ENCODE measurements around the gene CELA2B.
A peak's percentile ranks its signal among the peaks of the same experiment; 100 is the strongest.
"Not testable (repeated sequence)": the region's sequence is repeated elsewhere in the genome, so short reads cannot be mapped to it uniquely, and the experiment has no call there.

The CELA2B gene

DNA sequence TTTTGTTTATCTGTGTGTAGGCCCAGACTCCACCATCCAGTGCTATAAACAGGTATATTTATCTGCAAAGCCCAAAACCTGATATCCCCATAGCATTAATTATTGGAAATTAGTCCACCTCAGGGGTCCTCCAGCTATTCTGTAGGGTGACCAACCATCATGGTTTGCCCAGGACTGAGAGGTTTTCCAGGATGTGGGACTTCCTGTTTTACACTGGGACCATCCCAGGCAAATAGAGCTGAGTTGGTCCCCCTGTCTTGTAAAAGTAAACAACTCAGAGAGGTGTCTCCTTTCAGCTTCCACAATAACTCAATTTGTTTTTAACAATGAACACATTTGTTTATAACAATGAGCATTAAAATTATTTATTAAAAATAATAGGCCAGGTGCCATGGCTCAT lies 7.8 kb upstream of the CELA2B start:
- DNase-seq (ENCODE audit: low read depth): no peak

DNA sequence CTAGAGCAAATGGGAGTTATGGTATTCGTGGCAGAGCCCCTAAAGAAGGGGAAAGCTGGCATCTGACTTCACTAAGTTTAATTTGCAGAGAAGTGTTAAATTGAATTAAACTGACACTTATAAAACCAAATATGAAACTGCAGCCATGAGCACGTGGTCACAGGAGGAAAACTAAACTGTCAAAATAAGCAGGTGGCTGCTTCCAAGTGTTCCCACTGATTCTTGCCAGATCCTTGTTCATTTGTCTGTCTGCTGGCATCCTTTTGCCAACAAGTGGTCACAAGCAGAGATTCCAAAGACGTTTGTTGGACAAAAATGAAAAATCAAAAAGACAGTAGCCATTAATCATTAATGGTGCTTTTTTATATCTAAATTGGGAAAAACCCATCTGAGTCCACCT lies 6.5 kb upstream of the CELA2B start:
- no peak for DNase-seq (ENCODE audit: low read depth)

GRCh38 chr1:15469821-15470448 lies 6.0 kb upstream of the CELA2B start:
- DNase-seq (ENCODE audit: low read depth): not testable (repeated sequence)

DNA sequence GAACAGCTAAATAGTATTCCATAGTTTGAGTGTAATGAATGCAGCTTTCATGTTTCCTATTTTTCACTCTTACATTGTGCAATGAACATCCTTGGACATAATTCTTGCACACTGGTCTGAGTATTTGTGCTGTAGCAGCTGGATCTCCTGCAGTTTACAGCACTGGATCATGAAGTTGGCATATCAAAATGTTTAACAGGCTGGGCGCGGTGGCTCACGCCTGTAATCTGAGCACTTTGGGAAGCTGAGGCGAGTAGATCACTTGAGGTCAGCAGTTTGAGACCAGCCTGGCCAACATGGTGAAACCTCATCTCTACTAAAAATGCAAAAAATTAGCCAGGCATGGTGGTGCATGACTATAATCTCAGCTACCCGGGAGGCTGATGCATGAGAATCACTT lies 4.8 kb upstream of the CELA2B start:
- DNase-seq (ENCODE audit: low read depth): not testable (repeated sequence)

DNA sequence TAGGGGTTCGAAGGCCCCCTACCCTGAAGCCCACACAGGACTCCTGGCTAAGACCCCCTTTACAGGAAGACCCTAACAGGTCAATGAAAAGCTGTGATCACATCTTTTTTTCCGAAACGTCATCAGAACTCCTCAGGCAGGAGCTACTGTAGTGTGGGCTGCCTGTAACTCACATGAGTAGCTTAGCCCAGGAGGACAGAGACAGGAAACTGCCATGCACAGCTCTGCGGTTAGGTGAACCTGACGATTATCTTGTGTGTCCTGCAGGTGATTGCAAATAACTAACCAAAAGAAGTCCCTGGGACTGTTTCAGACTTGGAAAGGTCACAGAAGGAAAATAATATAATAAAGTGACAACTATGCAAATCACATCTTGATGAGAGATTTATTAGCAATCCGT lies 4.2 kb upstream of the CELA2B start:
- DNase-seq (ENCODE audit: low read depth): not testable (repeated sequence)

DNA sequence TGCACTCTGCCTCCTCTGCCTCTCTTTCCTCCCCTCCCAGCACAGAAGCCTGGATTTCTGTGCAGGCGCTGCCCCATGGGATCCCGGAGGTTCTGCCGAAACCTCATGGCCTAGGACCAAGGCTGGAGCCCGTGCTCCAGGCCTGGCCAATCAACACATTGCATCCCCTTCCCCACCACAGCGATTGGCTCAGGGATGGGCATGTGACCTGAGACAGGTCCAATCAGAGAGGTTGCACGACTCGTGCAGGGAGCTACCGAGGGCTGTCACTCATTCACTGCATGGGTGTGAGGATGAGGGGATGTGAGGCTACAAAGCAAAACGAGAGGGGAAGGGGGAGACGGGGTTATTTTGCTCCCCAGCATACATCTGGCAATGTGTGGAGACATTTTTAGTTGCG lies 3.3 kb upstream of the CELA2B start:
- no peak for DNase-seq (ENCODE audit: low read depth)

DNA sequence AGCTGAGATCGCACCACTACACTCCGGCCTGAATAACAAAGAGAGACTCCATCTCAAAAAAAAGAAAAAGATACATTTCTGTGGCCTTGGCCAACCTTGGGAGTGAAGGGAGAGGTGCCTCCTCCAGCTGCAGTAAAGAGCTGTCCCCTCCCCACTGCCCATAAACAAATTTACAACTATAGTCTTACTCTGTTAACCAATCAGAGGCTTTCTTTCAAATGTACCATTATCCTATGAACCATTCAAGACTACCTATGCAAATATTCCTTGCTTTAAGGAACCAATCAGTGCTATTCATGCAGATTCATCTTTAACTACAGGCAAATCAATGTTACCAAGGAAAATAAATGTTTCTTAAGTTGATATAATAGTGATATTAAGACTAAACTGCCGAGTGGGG lies 1.0 kb downstream of the CELA2B start:
- DNase-seq (ENCODE audit: low read depth): no peak

- DNase-seq (ENCODE audit: low read depth): peak; percentile 34
Measured at GRCh38 chr1:15477646-15478212, 1.8 kb downstream of the CELA2B start.

GRCh38 chr1:15479654-15480347 lies 3.9 kb downstream of the CELA2B start:
- DNase-seq (ENCODE audit: low read depth): no peak

GRCh38 chr1:15482455-15482854 lies 6.6 kb downstream of the CELA2B start:
- not testable (repeated sequence) for DNase-seq (ENCODE audit: low read depth)

DNA sequence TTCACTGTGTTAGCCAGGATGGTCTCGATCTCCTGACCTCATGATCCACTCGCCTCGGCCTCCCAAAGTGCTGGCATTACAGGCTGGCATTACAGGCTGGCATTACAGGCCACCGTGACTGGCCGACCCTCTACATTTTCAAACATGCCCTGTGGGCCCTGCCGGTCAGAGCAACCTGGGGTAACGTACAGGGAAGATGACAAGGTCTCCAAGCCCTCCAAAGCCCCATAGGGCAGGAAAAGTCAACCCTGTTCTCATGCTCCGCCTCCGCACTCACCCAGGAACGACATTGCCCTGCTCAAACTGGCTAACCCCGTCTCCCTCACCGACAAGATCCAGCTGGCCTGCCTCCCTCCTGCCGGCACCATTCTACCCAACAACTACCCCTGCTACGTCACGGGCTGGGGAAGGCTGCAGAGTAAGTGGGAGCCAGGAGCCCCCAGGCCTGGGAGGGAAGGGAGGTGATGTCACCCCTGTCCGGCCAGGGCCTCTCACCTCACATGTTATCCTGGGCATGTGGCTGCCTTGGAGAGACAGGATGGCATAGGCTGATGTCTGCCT lies 7.2 kb downstream of the CELA2B start:
- not testable (repeated sequence) for DNase-seq (ENCODE audit: low read depth)

DNA sequence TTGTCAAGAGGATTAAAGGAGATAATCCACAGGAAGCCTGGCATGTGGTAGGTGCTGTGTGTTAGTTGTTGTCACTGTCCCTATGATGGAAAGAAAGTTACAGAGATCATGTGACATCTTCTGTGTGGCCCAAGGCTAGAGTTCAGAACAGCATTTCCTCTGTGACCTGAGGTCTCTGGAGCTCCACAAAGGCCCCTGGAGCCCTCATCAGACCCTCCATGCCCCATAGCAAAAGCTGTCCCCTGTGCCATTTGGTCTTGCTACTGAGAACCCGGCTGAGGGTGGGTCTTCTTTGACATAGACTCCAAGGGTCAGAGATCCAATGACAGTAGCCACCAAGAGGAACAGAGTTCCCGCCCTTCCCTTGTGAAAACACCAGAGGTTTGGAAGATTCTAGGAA lies 8.1 kb downstream of the CELA2B start:
- DNase-seq (ENCODE audit: low read depth): no peak

GRCh38 chr1:15484443-15484842 lies 8.5 kb downstream of the CELA2B start:
- not testable (repeated sequence) for DNase-seq (ENCODE audit: low read depth)

DNA sequence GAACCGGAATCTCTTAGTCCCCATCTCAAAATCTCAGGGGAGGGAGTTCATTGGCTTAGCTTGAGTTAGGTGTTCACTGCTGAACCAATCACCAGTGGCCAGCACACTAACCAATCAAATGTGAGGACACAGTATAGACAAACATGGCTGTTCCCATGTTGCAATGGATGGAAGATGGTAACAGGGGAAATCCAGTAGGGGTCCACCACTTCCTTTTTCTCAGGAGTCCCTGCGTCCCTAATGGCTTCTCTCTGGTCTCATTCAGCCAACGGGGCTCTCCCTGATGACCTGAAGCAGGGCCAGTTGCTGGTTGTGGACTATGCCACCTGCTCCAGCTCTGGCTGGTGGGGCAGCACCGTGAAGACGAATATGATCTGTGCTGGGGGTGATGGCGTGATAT lies 9.7 kb downstream of the CELA2B start:
- DNase-seq (ENCODE audit: low read depth): no peak

DNA sequence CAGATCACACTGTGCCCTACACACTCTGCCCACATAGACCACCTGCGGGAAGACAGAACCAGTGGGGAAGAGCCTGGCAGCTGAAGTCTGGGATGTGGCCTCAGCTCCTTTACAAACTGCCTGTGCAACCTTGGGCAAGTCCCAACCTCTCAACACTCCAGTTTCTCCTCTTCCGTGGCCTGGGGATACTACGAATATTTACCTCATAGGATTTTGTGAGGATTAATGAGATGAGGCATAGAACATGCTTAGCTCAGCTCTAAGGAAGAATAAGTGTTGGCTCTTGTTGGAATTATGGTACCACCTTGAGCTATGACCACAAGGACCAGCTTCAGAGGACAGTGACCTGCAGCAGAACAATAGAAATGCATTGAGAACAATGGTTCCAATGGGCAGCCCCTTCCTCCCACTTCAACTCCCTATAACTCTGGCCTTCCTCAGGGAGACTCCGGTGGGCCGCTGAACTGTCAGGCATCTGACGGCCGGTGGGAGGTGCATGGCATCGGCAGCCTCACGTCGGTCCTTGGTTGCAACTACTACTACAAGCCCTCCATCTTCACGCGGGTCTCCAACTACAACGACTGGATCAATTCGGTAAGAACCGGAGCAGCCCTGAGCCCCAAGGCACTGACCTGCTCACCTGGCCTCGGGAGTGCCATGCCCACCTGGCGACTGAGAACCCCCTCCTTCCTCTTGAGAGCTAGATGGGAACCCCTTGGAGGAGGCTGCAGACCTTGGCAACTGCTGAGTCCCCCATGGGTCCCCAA lies 11.1 kb downstream of the CELA2B start:
- DNase-seq (ENCODE audit: low read depth): not testable (repeated sequence)

- DNase-seq (ENCODE audit: low read depth): no peak
Measured at GRCh38 chr1:15488371-15488770, 12.5 kb downstream of the CELA2B start.

GRCh38 chr1:15489052-15489736 lies 13.3 kb downstream of the CELA2B start:
- DNase-seq (ENCODE audit: low read depth): no peak

DNA sequence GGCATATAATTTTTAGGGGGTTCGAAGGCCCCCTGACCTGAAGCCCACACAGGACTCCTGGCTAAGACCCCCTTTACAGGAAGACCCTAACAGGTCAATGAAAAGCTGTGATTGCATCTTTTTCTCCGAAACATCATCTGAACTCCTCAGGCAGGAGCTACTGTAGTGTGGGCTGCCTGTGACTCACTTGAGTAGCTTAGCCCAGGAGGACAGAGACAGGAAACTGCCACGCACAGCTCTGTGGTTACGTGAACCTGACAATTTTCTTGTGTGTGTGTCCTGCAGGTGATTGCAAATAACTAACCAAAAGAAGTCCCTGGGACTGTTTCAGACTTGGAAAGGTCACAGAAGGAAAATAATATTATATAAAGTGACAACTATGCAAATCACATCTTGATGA lies 15.1 kb downstream of the CELA2B start:
- DNase-seq (ENCODE audit: low read depth): peak; percentile 32

GRCh38 chr1:15492596-15492995 lies 16.7 kb downstream of the CELA2B start:
- no peak for DNase-seq (ENCODE audit: low read depth)

- no peak for DNase-seq (ENCODE audit: low read depth)
Measured at GRCh38 chr1:15493869-15494390, 18.0 kb downstream of the CELA2B start.

Measured in amniotic epithelial cell (primary cell).